Naive thymus-derived CD8-positive, alpha-beta T cell (primary cell): Measurements from ENCODE around the gene CD160. TPM values are rescaled to one million over a fixed set of nuclear protein-coding genes. Genes with fewer than 3 reads are reported as not detected.
"Not testable (repeated sequence)": the region's sequence is repeated elsewhere in the genome, so short reads cannot be mapped to it uniquely, and the experiment has no call there.

Source experiments
- ATAC-seq, 2 donors: fragments of 150-1000 bp; cut with Tn5 transposase in 1 of 2; sonication (Bioruptor Pico), chemical (Tn5 transposase) in 1 of 2; 1 replicate in 1 of 2; 2 replicates in 1 of 2; pipeline ENCODE4 v1.10.0; 2021; ENCODE audit warnings: mild to moderate bottlenecking in 2 of 2, moderate library complexity in 2 of 2
- POLR2A ChIA-PET: fragments of 350-600 bp; sonication (Branson Sonifier 250); formaldehyde crosslinking; loops from one replicate; lab custom pipeline; 2021; ENCODE audit warnings: antibody characterized with exemption; lab: Charles Lee
- DNase-seq, 10 donors: peaks; one replicate each; pipeline versions ENCODE4 v3.0.0 to v3.0.0-alpha.2; 2020 to 2022
- H3K27ac Mint-ChIP-seq, 10 donors: one replicate each; pipeline ENCODE4 v1.8.0; 2020 to 2022; ENCODE audit warnings: mild to moderate bottlenecking in 10 of 10, mixed read lengths in 10 of 10, moderate library complexity in 4 of 10, inconsistent platforms in 1 of 10
- H3K27me3 Mint-ChIP-seq, 5 donors: one replicate each; pipeline ENCODE4 v1.8.0; 2021 to 2022; ENCODE audit warnings: mixed read lengths in 5 of 5
- H3K36me3 Mint-ChIP-seq, 3 donors: one replicate each; pipeline ENCODE4 v1.8.0; 2020 to 2022; ENCODE audit warnings: mixed read lengths in 3 of 3, mild to moderate bottlenecking in 2 of 3, inconsistent platforms in 1 of 3
- H3K4me1 Mint-ChIP-seq, 4 donors: one replicate each; pipeline ENCODE4 v1.8.0; 2021 to 2022; ENCODE audit warnings: mixed read lengths in 4 of 4
- H3K4me3 Mint-ChIP-seq, 10 donors: one replicate each; pipeline ENCODE4 v1.8.0; 2020 to 2022; ENCODE audit warnings: mild to moderate bottlenecking in 10 of 10, mixed read lengths in 10 of 10, moderate library complexity in 6 of 10, inconsistent platforms in 1 of 10
- H3K9me3 Mint-ChIP-seq, 9 donors: one replicate each; pipeline ENCODE4 v1.8.0; 2020 to 2022; ENCODE audit warnings: mixed read lengths in 9 of 9, mild to moderate bottlenecking in 3 of 9, inconsistent platforms in 1 of 9, moderate library complexity in 1 of 9
- polyA plus RNA-seq, 3 donors: library from polyadenylated mRNA; unstranded; fragments of 300-500 nt; fragmentation: Illumina TruSeq; gene quantifications; one replicate each; pipeline ENCODE4 v1.2.3, GENCODE V29; 2021
- total RNA-seq, 8 experiments: library from RNA in 2 of 8; stranded (reverse) in 2 of 8; gene quantifications; one replicate each; pipeline ENCODE4 v1.2.3 and lab custom pipeline; 2021 to 2026

CD160 gene
- total and polyA plus RNA-seq, 5 experiments from 2014 or later, result 1.7 to 117 (median 2.4) TPM; not detected in 2

GRCh38 chr1:145747398-145748247, 28.3 kb downstream of the CD160 start:
- Mint-ChIP-seq H3K4me1 (peaks cover 0 to 1% (median 0%) of the 10 kb centered on the region in 4 donors), H3K36me3 (peaks cover 7 to 93% (median 32%) of the 10 kb centered on the region in 3 donors), H3K4me3 (no peak overlapping the region), H3K9me3 (no peaks in the 10 kb centered on the region), H3K27me3 (no peaks in the 10 kb centered on the region), H3K27ac (peak overlapping the region in 3 of 10 donors; percentile 37 to 56 (median 40))
- POLR2A ChIA-PET, result no interaction called here
- DNase-seq (no peak), ATAC-seq (no peak)

- ATAC-seq (no peak), DNase-seq (no peak)
- POLR2A ChIA-PET, result interaction anchor here (0.6 kb wide), 1 partner anchor 36 kb away, joined by 9 read pairs; no protein-coding TSS in a partner anchor
- Mint-ChIP-seq H3K4me3 (no peak overlapping the region), H3K36me3 (peaks cover 0 to 86% (median 29%) of the 10 kb centered on the region in 3 donors), H3K27me3 (no peaks in the 10 kb centered on the region), H3K4me1 (peaks cover 0 to 1% (median 0%) of the 10 kb centered on the region in 4 donors), H3K27ac (no peak overlapping the region), H3K9me3 (no peaks in the 10 kb centered on the region)
Observed at GRCh38 chr1:145750426-145750825, 31.1 kb downstream of the CD160 start.

GRCh38 chr1:145751491-145752037, 32.3 kb downstream of the CD160 start:
- no peak for DNase-seq
- ATAC-seq, result no peak
- peaks cover 0 to 1% (median 0%) of the 10 kb centered on the region in 4 donors for H3K4me1 Mint-ChIP-seq
- POLR2A ChIA-PET, result no interaction called here
- no peaks in the 10 kb centered on the region for H3K9me3 Mint-ChIP-seq
- peaks cover 0 to 86% (median 34%) of the 10 kb centered on the region in 3 donors for H3K36me3 Mint-ChIP-seq
- no peaks in the 10 kb centered on the region for H3K27me3 Mint-ChIP-seq
- H3K4me3 Mint-ChIP-seq, result no peak overlapping the region
- H3K27ac Mint-ChIP-seq, result peak overlapping the region in 2 of 10 donors; percentile 2 to 41

GRCh38 chr1:145757420-145757819, 38.1 kb downstream of the CD160 start:
- no peak overlapping the region for H3K27ac Mint-ChIP-seq
- DNase-seq, result no peak
- H3K4me1 Mint-ChIP-seq, result peaks cover 0 to 4% (median 2%) of the 10 kb centered on the region in 4 donors
- no peaks in the 10 kb centered on the region for H3K9me3 Mint-ChIP-seq
- peaks cover 11 to 74% (median 44%) of the 10 kb centered on the region in 3 donors for H3K36me3 Mint-ChIP-seq
- no peak overlapping the region for H3K4me3 Mint-ChIP-seq
- POLR2A ChIA-PET, result no interaction called here
- ATAC-seq, result no peak
- no peaks in the 10 kb centered on the region for H3K27me3 Mint-ChIP-seq

GRCh38 chr1:145758116-145758515, 38.8 kb downstream of the CD160 start:
- peaks cover 17 to 73% (median 44%) of the 10 kb centered on the region in 3 donors for H3K36me3 Mint-ChIP-seq
- H3K27ac Mint-ChIP-seq, result no peak overlapping the region
- H3K4me3 Mint-ChIP-seq, result no peak overlapping the region
- POLR2A ChIA-PET, result no interaction called here
- ATAC-seq (no peak), DNase-seq (no peak)
- peaks cover 0 to 4% (median 2%) of the 10 kb centered on the region in 4 donors for H3K4me1 Mint-ChIP-seq
- peaks cover 0 to 2% (median 0%) of the 10 kb centered on the region in 9 donors for H3K9me3 Mint-ChIP-seq
- H3K27me3 Mint-ChIP-seq, result no peaks in the 10 kb centered on the region

- Mint-ChIP-seq H3K9me3 (peaks cover 0 to 2% (median 0%) of the 10 kb centered on the region in 9 donors), H3K4me3 (no peak overlapping the region), H3K27ac (no peak overlapping the region), H3K27me3 (no peaks in the 10 kb centered on the region), H3K36me3 (peaks cover 18 to 74% (median 44%) of the 10 kb centered on the region in 3 donors), H3K4me1 (peaks cover 0 to 4% (median 2%) of the 10 kb centered on the region in 4 donors)
- DNase-seq (no peak), ATAC-seq (no peak)
- POLR2A ChIA-PET, result no interaction called here
Observed at GRCh38 chr1:145758575-145758974, 39.3 kb downstream of the CD160 start.

- ATAC-seq, result no peak
- H3K9me3 Mint-ChIP-seq, result peaks cover 0 to 2% (median 0%) of the 10 kb centered on the region in 9 donors
- no peak overlapping the region for H3K27ac Mint-ChIP-seq
- DNase-seq, result no peak
- peaks cover 18 to 72% (median 41%) of the 10 kb centered on the region in 3 donors for H3K36me3 Mint-ChIP-seq
- no peaks in the 10 kb centered on the region for H3K27me3 Mint-ChIP-seq
- no peak overlapping the region for H3K4me3 Mint-ChIP-seq
- peaks cover 0 to 4% (median 3%) of the 10 kb centered on the region in 4 donors for H3K4me1 Mint-ChIP-seq
- POLR2A ChIA-PET, result no interaction called here
Observed at GRCh38 chr1:145759721-145760120, 40.4 kb downstream of the CD160 start.

- H3K9me3 Mint-ChIP-seq, POLR2A ChIA-PET, H3K27me3 Mint-ChIP-seq, H3K4me3 Mint-ChIP-seq, ATAC-seq, DNase-seq, H3K4me1 Mint-ChIP-seq: not testable (repeated sequence)
- Mint-ChIP-seq H3K36me3 (peaks cover 18 to 69% (median 39%) of the 10 kb centered on the region in 3 donors), H3K27ac (peak overlapping the region in 1 of 10 donors; percentile 43)
Observed at GRCh38 chr1:145760395-145760949, 41.2 kb downstream of the CD160 start.

GRCh38 chr1:145761498-145761897, 42.2 kb downstream of the CD160 start:
- DNase-seq, ATAC-seq, H3K27me3 Mint-ChIP-seq, H3K4me1 Mint-ChIP-seq, H3K27ac Mint-ChIP-seq, H3K9me3 Mint-ChIP-seq, POLR2A ChIA-PET, H3K4me3 Mint-ChIP-seq: not testable (repeated sequence)
- H3K36me3 Mint-ChIP-seq, result peaks cover 18 to 66% (median 39%) of the 10 kb centered on the region in 3 donors

GRCh38 chr1:145762001-145762400, 42.7 kb downstream of the CD160 start:
- POLR2A ChIA-PET, H3K4me3 Mint-ChIP-seq, H3K4me1 Mint-ChIP-seq, DNase-seq, ATAC-seq, H3K27ac Mint-ChIP-seq, H3K9me3 Mint-ChIP-seq, H3K27me3 Mint-ChIP-seq: not testable (repeated sequence)
- H3K36me3 Mint-ChIP-seq, result peaks cover 18 to 64% (median 39%) of the 10 kb centered on the region in 3 donors

- H3K4me3 Mint-ChIP-seq, DNase-seq, H3K9me3 Mint-ChIP-seq, H3K27me3 Mint-ChIP-seq, POLR2A ChIA-PET, ATAC-seq, H3K4me1 Mint-ChIP-seq: not testable (repeated sequence)
- Mint-ChIP-seq H3K36me3 (peaks cover 15 to 64% (median 42%) of the 10 kb centered on the region in 3 donors), H3K27ac (peak overlapping the region in 1 of 10 donors; percentile 56)
Observed at GRCh38 chr1:145764231-145764940, 45.1 kb downstream of the CD160 start.

- H3K4me3 Mint-ChIP-seq, POLR2A ChIA-PET, H3K27ac Mint-ChIP-seq, H3K27me3 Mint-ChIP-seq, ATAC-seq, DNase-seq, H3K4me1 Mint-ChIP-seq, H3K9me3 Mint-ChIP-seq: not testable (repeated sequence)
- H3K36me3 Mint-ChIP-seq, result peaks cover 13 to 58% (median 41%) of the 10 kb centered on the region in 3 donors
Observed at GRCh38 chr1:145765127-145765526, 45.8 kb downstream of the CD160 start.
